HT-29 (cell line): Measurements from ENCODE around the gene PRKCSH. TPM values are rescaled to one million over a fixed set of nuclear protein-coding genes. Genes with fewer than 3 reads are reported as not detected.
"Not testable (repeated sequence)": the region's sequence is repeated elsewhere in the genome, so short reads cannot be mapped to it uniquely, and the experiment has no call there.

Experiments used
- DNase-seq: peaks from one replicate; pipeline ENCODE4 v3.0.0-alpha.2; 2015; ENCODE audit warnings: low spot score
- total RNA-seq: library from RNA; depleted of rRNA; stranded (reverse); fragments of >200 nt; shearing (Covaris generic); gene quantifications from 2 replicates; pipeline ENCODE4 v1.2.3, GENCODE V29; 2014

PRKCSH gene
- total RNA-seq, 1 experiment from 2014 or later, result 159 TPM

GRCh38 chr19:11418549-11419506 is 16.6 kb upstream of the PRKCSH start, which contains the start of gene RGL3:
Gene RGL3, minus strand, starts transcription at chr19:11419314. Its CDS starts 36 bp downstream, at chr19:11419278.
- DNase-seq, result peak; percentile 50

- no peak for DNase-seq
Measured at GRCh38 chr19:11420429-11421370, 14.7 kb upstream of the PRKCSH start.

GRCh38 chr19:11421371-11422098 is 13.9 kb upstream of the PRKCSH start:
- no peak for DNase-seq

- DNase-seq, result peak; percentile 60
Measured at GRCh38 chr19:11422163-11423065, 13.0 kb upstream of the PRKCSH start.

GRCh38 chr19:11423164-11423790 is 12.2 kb upstream of the PRKCSH start:
- DNase-seq, result no peak

- no peak for DNase-seq
Measured at GRCh38 chr19:11423791-11424181, 11.6 kb upstream of the PRKCSH start.

- DNase-seq, result no peak
Measured at GRCh38 chr19:11425719-11426457, 9.5 kb upstream of the PRKCSH start.

GRCh38 chr19:11426656-11427055 is 8.8 kb upstream of the PRKCSH start:
- DNase-seq, result no peak

GRCh38 chr19:11433526-11433925 is 1.9 kb upstream of the PRKCSH start:
- not testable (repeated sequence) for DNase-seq

GRCh38 chr19:11434703-11435056 is 755 bp upstream of the PRKCSH start:
- DNase-seq, result no peak

- no peak for DNase-seq
Measured at GRCh38 chr19:11435833-11436313, 438 bp downstream of the PRKCSH start.

GRCh38 chr19:11437955-11438354 is 2.5 kb downstream of the PRKCSH start:
- no peak for DNase-seq

GRCh38 chr19:11444059-11444458 is 8.6 kb downstream of the PRKCSH start:
- DNase-seq, result no peak

- no peak for DNase-seq
Measured at GRCh38 chr19:11445141-11445540, 9.7 kb downstream of the PRKCSH start.

GRCh38 chr19:11446271-11446651 is 10.8 kb downstream of the PRKCSH start:
- no peak for DNase-seq

- DNase-seq, result no peak
Measured at GRCh38 chr19:11446652-11447301, 11.3 kb downstream of the PRKCSH start.

GRCh38 chr19:11447347-11448262 is 12.2 kb downstream of the PRKCSH start:
- DNase-seq, result no peak
